Duodenal mucosa (tissue), 2 donors: ENCODE data around the gene WDR17.

Experiments used
- H3K27ac ChIP-seq: one replicate; pipeline ENCODE4 v1.7.0; 2013; ENCODE audit warnings: low read depth, low read length
- H3K27me3 ChIP-seq, 2 donors: one replicate each; pipeline ENCODE4 v1.7.0; 2013; ENCODE audit warnings: low read length in 2 of 2, control low read depth in 1 of 2; ENCODE audit not compliant: insufficient read depth in 2 of 2, control insufficient read depth in 1 of 2
- H3K36me3 ChIP-seq, 2 donors: one replicate each; pipeline ENCODE4 v1.7.0; 2013; ENCODE audit warnings: low read length in 2 of 2, control low read depth in 1 of 2; ENCODE audit not compliant: insufficient read depth in 2 of 2, control insufficient read depth in 1 of 2
- H3K4me1 ChIP-seq, 2 donors: one replicate each; pipeline ENCODE4 v1.7.0; 2013; ENCODE audit warnings: low read length in 2 of 2, control low read depth in 1 of 2; ENCODE audit not compliant: insufficient read depth in 2 of 2, control insufficient read depth in 1 of 2
- H3K4me3 ChIP-seq, 2 donors: one replicate each; pipeline ENCODE4 v1.7.0; 2013; ENCODE audit warnings: low read length in 2 of 2, low read depth in 1 of 2
- H3K9ac ChIP-seq, 2 donors: one replicate each; pipeline ENCODE4 v1.7.0; 2013; ENCODE audit warnings: low read length in 2 of 2, low read depth in 1 of 2
- H3K9me3 ChIP-seq, 2 donors: one replicate each; pipeline ENCODE4 v1.7.0; 2013; ENCODE audit warnings: low read length in 2 of 2, control low read depth in 1 of 2; ENCODE audit not compliant: control insufficient read depth in 1 of 2

Gene WDR17

GRCh38 chr4:176065435-176066291 is at the start of gene WDR17:
Gene WDR17 (plus strand): TSS chr4:176065841. CDS start chr4:176111581, 45,740 bp downstream.
- H3K9ac ChIP-seq: peak within 1 kb of the TSS in 1 of 2 donors; percentile 22
- H3K4me1 ChIP-seq: peaks cover 0 to 10% of the 10 kb centered on the region in 2 donors
- peak within 1 kb of the TSS; percentile 76 to 78 for H3K4me3 ChIP-seq
- no peaks in the 10 kb centered on the region for H3K9me3 ChIP-seq
- no peaks in the 10 kb centered on the region for H3K36me3 ChIP-seq
- H3K27me3 ChIP-seq: peaks cover 4 to 6% of the 10 kb centered on the region in 2 donors
- H3K27ac ChIP-seq: no peak within 1 kb of the TSS

- no peaks in the 10 kb centered on the region for H3K36me3 ChIP-seq
- no peak overlapping the region for H3K9ac ChIP-seq
- H3K4me3 ChIP-seq: no peak overlapping the region
- no peaks in the 10 kb centered on the region for H3K9me3 ChIP-seq
- no peaks in the 10 kb centered on the region for H3K4me1 ChIP-seq
- no peaks in the 10 kb centered on the region for H3K27me3 ChIP-seq
- H3K27ac ChIP-seq: no peak overlapping the region
These were observed 49.0 kb upstream of the WDR17 start for GRCh38 chr4:176016601-176017000.

DNA sequence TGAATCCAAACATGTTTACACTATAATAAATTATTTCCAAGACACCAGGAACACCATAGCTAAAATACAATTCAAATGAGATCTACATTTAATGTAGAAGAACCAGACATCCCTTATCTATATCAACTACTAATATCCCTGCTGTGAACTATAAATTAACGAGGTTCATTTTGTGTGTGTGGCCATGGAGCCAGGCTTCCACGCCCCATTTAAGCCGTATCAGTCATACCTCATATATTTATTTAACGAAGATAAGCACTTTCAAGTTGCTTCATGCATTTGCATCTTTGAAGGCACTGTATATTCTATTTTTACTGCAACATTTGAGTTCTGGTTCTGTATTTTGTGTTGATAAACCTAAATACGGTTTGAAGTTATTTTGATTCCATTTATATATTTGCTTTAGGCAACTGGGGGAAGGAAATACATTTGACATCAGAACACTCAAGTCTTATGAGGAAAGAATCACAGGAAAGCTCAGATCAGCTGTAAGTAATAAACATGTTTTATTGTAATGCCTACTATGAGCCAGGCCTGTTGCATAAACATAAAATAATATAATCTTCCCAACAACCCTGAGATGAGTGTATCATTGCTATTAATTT is 45.1 kb upstream of the WDR17 start:
- no peak overlapping the region for H3K27ac ChIP-seq
- H3K9ac ChIP-seq: no peak overlapping the region
- no peak overlapping the region for H3K4me3 ChIP-seq
- no peaks in the 10 kb centered on the region for H3K4me1 ChIP-seq
- H3K9me3 ChIP-seq: no peaks in the 10 kb centered on the region
- no peaks in the 10 kb centered on the region for H3K36me3 ChIP-seq
- no peaks in the 10 kb centered on the region for H3K27me3 ChIP-seq

GRCh38 chr4:176030391-176030790 is 35.2 kb upstream of the WDR17 start:
- Histone ChIP-seq H3K4me1 (no peaks in the 10 kb centered on the region), H3K9ac (no peak overlapping the region), H3K9me3 (no peaks in the 10 kb centered on the region), H3K4me3 (no peak overlapping the region), H3K36me3 (no peaks in the 10 kb centered on the region), H3K27me3 (no peaks in the 10 kb centered on the region), H3K27ac (no peak overlapping the region)

DNA sequence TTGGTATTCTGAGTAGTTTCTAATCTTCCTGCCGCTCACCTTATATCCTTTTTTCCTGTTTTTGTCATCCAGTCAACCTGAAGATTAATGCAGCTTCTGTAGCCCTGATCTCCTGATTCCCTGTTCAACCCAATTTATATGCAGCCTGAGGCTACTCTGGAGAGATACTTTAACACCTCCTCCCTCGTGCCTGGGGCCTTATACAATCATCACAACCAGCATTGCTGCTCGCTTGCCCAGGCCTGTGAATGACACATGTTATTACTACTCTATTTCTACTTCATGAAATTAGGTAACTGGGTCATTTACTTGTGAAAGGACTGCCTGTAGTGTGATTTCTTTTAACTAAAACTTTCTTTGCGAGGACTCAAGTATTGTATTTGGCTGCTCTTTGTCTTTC is 33.7 kb upstream of the WDR17 start:
- Histone ChIP-seq H3K27me3 (no peaks in the 10 kb centered on the region), H3K4me3 (no peak overlapping the region), H3K9ac (no peak overlapping the region), H3K4me1 (no peaks in the 10 kb centered on the region), H3K27ac (no peak overlapping the region), H3K9me3 (no peaks in the 10 kb centered on the region), H3K36me3 (no peaks in the 10 kb centered on the region)

- Histone ChIP-seq H3K27ac (no peak overlapping the region), H3K4me3 (no peak overlapping the region), H3K36me3 (no peaks in the 10 kb centered on the region), H3K4me1 (no peaks in the 10 kb centered on the region), H3K9ac (no peak overlapping the region), H3K9me3 (no peaks in the 10 kb centered on the region), H3K27me3 (no peaks in the 10 kb centered on the region)
These were observed 33.2 kb upstream of the WDR17 start for GRCh38 chr4:176032454-176032853.

DNA sequence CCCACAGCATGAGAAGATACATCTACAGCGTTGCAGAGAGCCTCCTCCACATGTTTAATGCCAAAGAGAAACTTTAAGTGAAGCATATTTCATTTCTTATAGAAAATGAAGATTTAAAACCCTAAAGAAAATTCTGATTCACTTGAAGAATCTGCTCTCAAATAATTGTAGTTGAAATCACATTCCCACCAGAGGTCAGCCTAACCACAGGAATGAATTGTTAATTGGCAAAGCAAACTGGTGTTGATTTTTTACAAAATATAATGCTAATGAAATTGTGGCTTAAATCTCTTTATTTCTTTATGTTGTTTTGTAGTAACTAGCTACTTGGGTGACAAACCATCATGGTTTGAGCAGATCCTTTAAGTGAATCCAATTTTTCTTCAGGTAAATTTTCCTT is 31.1 kb upstream of the WDR17 start:
- Histone ChIP-seq H3K4me1 (no peaks in the 10 kb centered on the region), H3K27me3 (no peaks in the 10 kb centered on the region), H3K36me3 (no peaks in the 10 kb centered on the region), H3K9me3 (no peaks in the 10 kb centered on the region), H3K9ac (no peak overlapping the region), H3K27ac (no peak overlapping the region), H3K4me3 (no peak overlapping the region)

DNA sequence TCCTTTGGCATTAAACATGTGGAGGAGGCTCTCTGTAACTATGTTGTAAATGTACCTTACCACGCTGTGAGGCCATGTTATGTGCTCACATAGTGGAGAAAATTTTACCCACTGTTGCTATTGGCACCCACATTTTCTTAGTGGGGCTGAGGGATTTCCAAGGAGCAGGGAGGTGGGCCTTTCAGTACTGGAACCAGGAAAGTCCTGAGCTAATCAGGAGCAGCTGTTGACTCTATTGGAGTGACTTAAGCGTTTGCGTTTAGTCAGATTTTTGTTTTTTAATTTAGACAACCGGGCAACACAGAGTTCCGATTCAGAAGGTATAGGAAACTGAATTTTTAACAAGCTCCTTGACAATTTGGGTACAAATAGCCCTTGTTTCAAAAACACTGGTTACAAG is 30.7 kb upstream of the WDR17 start:
- H3K4me1 ChIP-seq: no peaks in the 10 kb centered on the region
- H3K27me3 ChIP-seq: no peaks in the 10 kb centered on the region
- no peaks in the 10 kb centered on the region for H3K36me3 ChIP-seq
- no peak overlapping the region for H3K27ac ChIP-seq
- H3K4me3 ChIP-seq: no peak overlapping the region
- no peak overlapping the region for H3K9ac ChIP-seq
- no peaks in the 10 kb centered on the region for H3K9me3 ChIP-seq

DNA sequence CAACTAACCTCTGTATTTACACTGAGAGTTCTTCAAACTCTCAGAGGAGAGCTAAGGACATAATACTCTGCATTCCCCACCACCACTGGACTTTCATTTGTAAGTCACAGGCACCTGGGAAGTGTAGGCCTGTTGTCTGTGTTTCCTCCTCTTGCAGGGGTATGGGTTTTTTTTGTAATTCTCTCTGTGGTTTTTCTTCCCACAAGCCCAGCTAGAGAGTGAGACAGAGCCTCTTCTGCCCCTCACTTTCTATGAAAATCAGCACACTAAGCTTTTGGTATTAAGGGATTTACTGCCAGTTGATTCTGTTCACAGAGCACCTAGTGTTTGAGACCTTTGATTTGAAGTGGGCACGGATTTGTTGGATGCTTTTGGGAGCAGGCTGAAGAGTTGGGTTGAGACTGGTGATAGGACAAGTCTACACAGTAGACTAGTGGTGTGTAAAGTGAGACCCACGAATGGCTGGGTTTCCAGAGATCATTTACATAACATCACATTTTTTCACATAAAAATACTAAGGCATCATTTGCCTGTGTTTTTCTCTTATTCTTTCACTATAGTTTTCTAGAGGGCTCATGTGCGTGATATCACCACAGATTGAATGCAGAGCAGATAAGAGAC is 28.9 kb upstream of the WDR17 start:
- no peak overlapping the region for H3K27ac ChIP-seq
- H3K9ac ChIP-seq: no peak overlapping the region
- no peaks in the 10 kb centered on the region for H3K36me3 ChIP-seq
- H3K9me3 ChIP-seq: no peaks in the 10 kb centered on the region
- no peak overlapping the region for H3K4me3 ChIP-seq
- H3K4me1 ChIP-seq: no peaks in the 10 kb centered on the region
- no peaks in the 10 kb centered on the region for H3K27me3 ChIP-seq

GRCh38 chr4:176038789-176039188 is 26.9 kb upstream of the WDR17 start:
- no peaks in the 10 kb centered on the region for H3K4me1 ChIP-seq
- H3K27me3 ChIP-seq: no peaks in the 10 kb centered on the region
- H3K36me3 ChIP-seq: no peaks in the 10 kb centered on the region
- no peaks in the 10 kb centered on the region for H3K9me3 ChIP-seq
- no peak overlapping the region for H3K4me3 ChIP-seq
- H3K27ac ChIP-seq: no peak overlapping the region
- H3K9ac ChIP-seq: no peak overlapping the region
